ENCODE data around the gene GMPPA. TPM values are rescaled to one million over a fixed set of nuclear protein-coding genes. Genes with fewer than 3 reads are reported as not detected.

GMPPA gene
- total and polyA plus RNA-seq, 10 donors, result 21.2 to 45.5 (median 29.8) TPM

- H3K27me3 ChIP-seq (replicated peaks in 1 of 7), result peaks cover 0 to 100% (median 66%) of the 10 kb centered on the region in 7 donors
- WGBS, 5 donors, result 59 to 75% (median 66%) methylated on average over 17 of the region's 17 CpGs
These were observed 17.4 kb downstream of the GMPPA start for GRCh38 chr2:219515874-219516629.

GRCh38 chr2:219516888-219517287 lies 18.2 kb downstream of the GMPPA start:
- H3K27ac ChIP-seq, result no peak overlapping the region
- DNase-seq, result no peak
- TF ChIP-seq POLR2AphosphoS5 (IDR thresholded peaks at IDR 0.05) (no peak), CTCF (IDR thresholded peaks at IDR 0.05 in 8 of 11, conservative IDR thresholded peaks at IDR 0.05 in 3 of 11) (no peak), POLR2A (IDR thresholded peaks at IDR 0.05) (no peak)
- no peaks in the 10 kb centered on the region for H3K9me3 ChIP-seq
- WGBS, 5 donors, result 36 to 43% (median 41%) methylated on average over 7 of the region's 7 CpGs
- H3K27me3 ChIP-seq (replicated peaks in 1 of 7), result peaks cover 0 to 100% (median 67%) of the 10 kb centered on the region in 7 donors
- no peak overlapping the region for H3K4me3 ChIP-seq
- H3K36me3 ChIP-seq, result no peaks in the 10 kb centered on the region
- intact Hi-C loops (cut with DNase I; ENCODE audit: low total_unique reads), result no loop called here
- peaks cover 0 to 29% (median 12%) of the 10 kb centered on the region in 6 donors for H3K4me1 ChIP-seq

More at GRCh38 chr2:219515874-219516629, 17.4 kb downstream of the GMPPA start:
- Histone ChIP-seq H3K4me1 (peaks cover 0 to 24% (median 10%) of the 10 kb centered on the region in 6 donors), H3K9me3 (no peaks in the 10 kb centered on the region), H3K27ac (no peak overlapping the region), H3K4me3 (no peak overlapping the region), H3K36me3 (no peaks in the 10 kb centered on the region)
- intact Hi-C loops (cut with DNase I; ENCODE audit: low total_unique reads), result no loop called here
- no peak for DNase-seq
- TF ChIP-seq POLR2AphosphoS5 (IDR thresholded peaks at IDR 0.05) (no peak), POLR2A (IDR thresholded peaks at IDR 0.05) (no peak), CTCF (IDR thresholded peaks at IDR 0.05 in 8 of 11, conservative IDR thresholded peaks at IDR 0.05 in 3 of 11) (no peak)

- Histone ChIP-seq H3K27ac (no peak overlapping the region), H3K36me3 (no peaks in the 10 kb centered on the region), H3K9me3 (no peaks in the 10 kb centered on the region), H3K27me3 (replicated peaks in 1 of 7) (peaks cover 5 to 100% (median 67%) of the 10 kb centered on the region in 7 donors), H3K4me3 (no peak overlapping the region), H3K4me1 (peaks cover 6 to 36% (median 21%) of the 10 kb centered on the region in 6 donors)
- 57 to 63% (median 60%) methylated on average over 9 to 10 of the region's 10 CpGs for WGBS, 5 donors
- TF ChIP-seq POLR2AphosphoS5 (IDR thresholded peaks at IDR 0.05) (no peak), CTCF (IDR thresholded peaks at IDR 0.05 in 8 of 11, conservative IDR thresholded peaks at IDR 0.05 in 3 of 11) (no peak), POLR2A (IDR thresholded peaks at IDR 0.05) (no peak)
- DNase-seq, result no peak
- intact Hi-C loops (cut with DNase I; ENCODE audit: low total_unique reads), result no loop called here
These were observed 19.5 kb downstream of the GMPPA start for GRCh38 chr2:219517954-219518778.

- no peak overlapping the region for H3K4me3 ChIP-seq
- no peaks in the 10 kb centered on the region for H3K9me3 ChIP-seq
- H3K4me1 ChIP-seq, result peaks cover 6 to 30% (median 18%) of the 10 kb centered on the region in 6 donors
- WGBS, 5 donors, result 85 to 94% (median 88%) methylated on average over 9 of the region's 9 CpGs
- intact Hi-C loops (cut with DNase I; ENCODE audit: low total_unique reads), result no loop called here
- peaks cover 6 to 100% (median 66%) of the 10 kb centered on the region in 7 donors for H3K27me3 ChIP-seq (replicated peaks in 1 of 7)
- no peak for TF ChIP-seq POLR2AphosphoS5 (IDR thresholded peaks at IDR 0.05)
- no peak for TF ChIP-seq POLR2A (IDR thresholded peaks at IDR 0.05)
- no peak for TF ChIP-seq CTCF (IDR thresholded peaks at IDR 0.05 in 8 of 11, conservative IDR thresholded peaks at IDR 0.05 in 3 of 11)
- DNase-seq, result no peak
- H3K36me3 ChIP-seq, result no peaks in the 10 kb centered on the region
- H3K27ac ChIP-seq, result no peak overlapping the region
These were observed 20.8 kb downstream of the GMPPA start for GRCh38 chr2:219519526-219519916.

Data from spleen (tissue), 11 donors.